Uterus (tissue), 2 donors: ENCODE results near the gene CPEB1.

Source experiments
- CTCF ChIP-seq, 4 experiments: fragments of 200-600 bp in 2 of 4; fragments of 450-650 bp in 2 of 4; sonication (generic) in 2 of 4; IDR thresholded peaks; one replicate each; pipeline ENCODE4 v1.5.1; 2016 to 2019; ENCODE audit warnings: antibody characterized with exemption in 4 of 4, mild to moderate bottlenecking in 2 of 4, moderate library complexity in 1 of 4
- POLR2A ChIP-seq, 2 donors: fragments of 450-650 bp; IDR thresholded peaks; one replicate each; pipeline ENCODE4 v1.6.1; 2016; ENCODE audit warnings: antibody characterized with exemption in 2 of 2, mild to moderate bottlenecking in 1 of 2, moderate library complexity in 1 of 2

GRCh38 chr15:82681371-82681770 is 34.2 kb upstream of the CPEB1 start:
- TF ChIP-seq CTCF (IDR thresholded peaks at IDR 0.05) (no peak), POLR2A (IDR thresholded peaks at IDR 0.05) (no peak)
